C4-2B (cell line): ENCODE measurements around the gene C11orf98.

Experiments
- CTCF ChIP-seq: fragments of 450-650 bp; conservative IDR thresholded peaks from 2 replicates; pipeline ENCODE4 v1.5.1; 2017; ENCODE audit warnings: mild to moderate bottlenecking
- ZFX ChIP-seq: fragments of 450-650 bp; IDR thresholded peaks from 2 replicates; pipeline ENCODE4 v1.6.1; 2017

GRCh38 chr11:62705413-62705812 is 40.4 kb upstream of the C11orf98 start:
- TF ChIP-seq CTCF (no peak), ZFX (no peak)
